Measurements from ENCODE around the gene SLC27A1. TPM values are rescaled to one million over a fixed set of nuclear protein-coding genes. Genes with fewer than 3 reads are reported as not detected.

The SLC27A1 gene
- total RNA-seq, 6 experiments from 2014 or later = 11.5 to 14.9 (median 13.6) TPM

- Mint-ChIP-seq H3K9me3 (peaks cover 21% of the 10 kb centered on the region), H3K27me3 (ENCODE audit: insufficient read depth) (peaks cover 5% of the 10 kb centered on the region; the same call in 1 of the 2 replicates), H3K4me3 (no peak overlapping the region), H3K36me3 (ENCODE audit: low read depth) (peaks cover 8% of the 10 kb centered on the region; the same call in 1 of the 2 replicates), H3K27ac (no peak overlapping the region), H3K4me1 (ENCODE audit: low read depth) (no peaks in the 10 kb centered on the region)
- no peak for TF ChIP-seq CTCF (IDR thresholded peaks at IDR 0.05)
- no peak for DNase-seq
Measured at GRCh38 chr19:17529239-17530158, 59.2 kb downstream of the SLC27A1 start.

- peaks cover 8% of the 10 kb centered on the region; the same call in 1 of the 2 replicates for H3K36me3 Mint-ChIP-seq (ENCODE audit: low read depth)
- no peaks in the 10 kb centered on the region for H3K4me1 Mint-ChIP-seq (ENCODE audit: low read depth)
- H3K4me3 Mint-ChIP-seq = no peak overlapping the region
- H3K9me3 Mint-ChIP-seq = peaks cover 16% of the 10 kb centered on the region
- TF ChIP-seq CTCF (IDR thresholded peaks at IDR 0.05) = no peak
- DNase-seq = no peak
- H3K27me3 Mint-ChIP-seq (ENCODE audit: insufficient read depth) = peaks cover 5% of the 10 kb centered on the region
- H3K27ac Mint-ChIP-seq = no peak overlapping the region
Measured at GRCh38 chr19:17530586-17530985, 60.3 kb downstream of the SLC27A1 start.

GRCh38 chr19:17532116-17532515 lies 61.8 kb downstream of the SLC27A1 start:
- no peak overlapping the region for H3K27ac Mint-ChIP-seq
- peaks cover 16% of the 10 kb centered on the region for H3K9me3 Mint-ChIP-seq
- no peaks in the 10 kb centered on the region for H3K4me1 Mint-ChIP-seq (ENCODE audit: low read depth)
- H3K4me3 Mint-ChIP-seq = no peak overlapping the region
- no peak for TF ChIP-seq CTCF (IDR thresholded peaks at IDR 0.05)
- peaks cover 5% of the 10 kb centered on the region for H3K27me3 Mint-ChIP-seq (ENCODE audit: insufficient read depth)
- H3K36me3 Mint-ChIP-seq (ENCODE audit: low read depth) = peaks cover 8% of the 10 kb centered on the region; the same call in 1 of the 2 replicates
- DNase-seq = no peak

DNA sequence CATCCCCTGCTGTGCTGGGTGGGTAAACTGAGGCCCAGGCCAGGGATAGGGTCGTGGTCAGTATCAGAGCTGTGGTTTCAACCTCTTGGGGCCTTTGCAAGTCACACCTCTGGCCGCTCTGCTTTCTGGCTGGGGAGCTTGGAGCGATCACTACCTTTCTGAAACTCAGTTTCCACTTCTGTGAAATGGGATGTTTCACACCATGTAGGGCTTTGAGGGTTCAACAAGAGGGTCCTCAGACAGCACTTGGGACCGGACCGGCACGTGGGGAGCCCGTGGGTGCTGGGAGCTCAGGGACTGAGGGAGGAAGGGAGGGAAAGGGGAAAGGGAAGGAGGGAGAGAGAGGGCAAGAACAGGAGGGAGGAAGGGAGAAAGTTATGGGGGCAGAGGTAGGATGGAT lies 62.2 kb downstream of the SLC27A1 start:
- Mint-ChIP-seq H3K27me3 (ENCODE audit: insufficient read depth) (peaks cover 5% of the 10 kb centered on the region), H3K36me3 (ENCODE audit: low read depth) (peaks cover 8% of the 10 kb centered on the region; the same call in 1 of the 2 replicates), H3K4me1 (ENCODE audit: low read depth) (no peaks in the 10 kb centered on the region), H3K4me3 (no peak overlapping the region), H3K27ac (no peak overlapping the region), H3K9me3 (peaks cover 16% of the 10 kb centered on the region)
- no peak for TF ChIP-seq CTCF (IDR thresholded peaks at IDR 0.05)
- no peak for DNase-seq

DNA sequence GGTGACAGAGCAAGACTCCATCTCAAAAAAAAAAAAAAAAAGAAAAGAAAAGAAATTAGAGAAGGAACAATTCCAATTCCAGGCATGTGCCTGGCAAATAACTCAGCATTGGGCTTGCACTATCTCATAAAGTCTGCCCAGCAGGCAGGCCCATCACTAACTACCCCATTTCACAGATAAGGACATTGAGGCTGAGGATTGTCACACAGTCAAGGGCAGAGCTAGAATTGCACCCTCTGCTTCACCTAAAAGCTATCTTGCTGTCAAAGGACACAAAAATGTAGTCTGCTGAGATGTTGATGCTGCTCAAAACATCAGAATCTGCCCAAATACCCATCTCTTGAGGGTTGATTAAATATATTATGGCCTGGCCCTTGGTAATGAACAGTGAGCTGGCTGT lies 64.4 kb downstream of the SLC27A1 start:
- no peak overlapping the region for H3K4me3 Mint-ChIP-seq
- no peak overlapping the region for H3K27ac Mint-ChIP-seq

More for the DNA sequence above, 64.4 kb downstream of the SLC27A1 start:
- no peaks in the 10 kb centered on the region for H3K36me3 Mint-ChIP-seq (ENCODE audit: low read depth)
- H3K9me3 Mint-ChIP-seq = no peaks in the 10 kb centered on the region
- DNase-seq = no peak
- H3K4me1 Mint-ChIP-seq (ENCODE audit: low read depth) = peaks cover 8% of the 10 kb centered on the region
- peaks cover 14% of the 10 kb centered on the region for H3K27me3 Mint-ChIP-seq (ENCODE audit: insufficient read depth)
- no peak for TF ChIP-seq CTCF (IDR thresholded peaks at IDR 0.05)

Data from HFFc6 (cell line).